ENCODE data around the gene TRIM56. TPM values are rescaled to one million over a fixed set of nuclear protein-coding genes. Genes with fewer than 3 reads are reported as not detected.
"Not testable (repeated sequence)": the region's sequence is repeated elsewhere in the genome, so short reads cannot be mapped to it uniquely, and the experiment has no call there.

The TRIM56 gene
- total RNA-seq, 1 experiment from 2014 or later = 44.5 TPM

GRCh38 chr7:101104193-101104713, 19.0 kb downstream of the TRIM56 start:
- TF ChIP-seq CTCF (IDR thresholded peaks at IDR 0.05; ENCODE audit: unreplicated experiment) = no peak
- intact Hi-C loops (cut with micrococcal nuclease; ENCODE audit: unreplicated experiment) = no loop called here
- no peaks in the 10 kb centered on the region for H3K9me3 Mint-ChIP-seq (ENCODE audit: low read depth, unreplicated experiment)
- no peaks in the 10 kb centered on the region for H3K27me3 Mint-ChIP-seq (ENCODE audit: unreplicated experiment)
- peaks cover 26% of the 10 kb centered on the region for H3K4me1 Mint-ChIP-seq (ENCODE audit: low read depth, unreplicated experiment)
- H3K27ac Mint-ChIP-seq (ENCODE audit: unreplicated experiment) = no peak overlapping the region
- H3K4me3 Mint-ChIP-seq (ENCODE audit: low read depth, unreplicated experiment) = no peak overlapping the region
- CTCF ChIA-PET = interaction anchor here (0.7 kb wide), 1 partner anchor 20 kb away, joined by 3 read pairs; no protein-coding TSS in a partner anchor
- no peak for DNase-seq
- BruUV-seq (replicated peaks) = no TSS peak
- peaks cover 6% of the 10 kb centered on the region for H3K36me3 Mint-ChIP-seq (ENCODE audit: insufficient read depth, unreplicated experiment)

- Mint-ChIP-seq H3K36me3 (ENCODE audit: insufficient read depth, unreplicated experiment) (peaks cover 4% of the 10 kb centered on the region), H3K27ac (ENCODE audit: unreplicated experiment) (no peak overlapping the region), H3K9me3 (ENCODE audit: low read depth, unreplicated experiment) (no peaks in the 10 kb centered on the region), H3K27me3 (ENCODE audit: unreplicated experiment) (no peaks in the 10 kb centered on the region), H3K4me3 (ENCODE audit: low read depth, unreplicated experiment) (no peak overlapping the region), H3K4me1 (ENCODE audit: low read depth, unreplicated experiment) (peaks cover 25% of the 10 kb centered on the region)
- no peak for TF ChIP-seq CTCF (IDR thresholded peaks at IDR 0.05; ENCODE audit: unreplicated experiment)
- no TSS peak for BruUV-seq (replicated peaks)
- CTCF ChIA-PET = interaction anchor here (0.7 kb wide), 1 partner anchor 19 kb away, joined by 3 read pairs; no protein-coding TSS in a partner anchor
- intact Hi-C loops (cut with micrococcal nuclease; ENCODE audit: unreplicated experiment) = no loop called here
- no peak for DNase-seq
Observed at GRCh38 chr7:101104799-101105198, 19.5 kb downstream of the TRIM56 start.

GRCh38 chr7:101105248-101105647, 20.0 kb downstream of the TRIM56 start:
- H3K27me3 Mint-ChIP-seq (ENCODE audit: unreplicated experiment); DNase-seq; H3K9me3 Mint-ChIP-seq (ENCODE audit: low read depth, unreplicated experiment); CTCF ChIA-PET; intact Hi-C loops (cut with micrococcal nuclease; ENCODE audit: unreplicated experiment); H3K36me3 Mint-ChIP-seq (ENCODE audit: insufficient read depth, unreplicated experiment); H3K27ac Mint-ChIP-seq (ENCODE audit: unreplicated experiment); H3K4me3 Mint-ChIP-seq (ENCODE audit: low read depth, unreplicated experiment); BruUV-seq (replicated peaks): not testable (repeated sequence)
- peaks cover 21% of the 10 kb centered on the region for H3K4me1 Mint-ChIP-seq (ENCODE audit: low read depth, unreplicated experiment)

- Mint-ChIP-seq H3K9me3 (ENCODE audit: low read depth, unreplicated experiment) (no peaks in the 10 kb centered on the region), H3K27me3 (ENCODE audit: unreplicated experiment) (no peaks in the 10 kb centered on the region), H3K27ac (ENCODE audit: unreplicated experiment) (no peak overlapping the region), H3K36me3 (ENCODE audit: insufficient read depth, unreplicated experiment) (no peaks in the 10 kb centered on the region), H3K4me3 (ENCODE audit: low read depth, unreplicated experiment) (no peak overlapping the region), H3K4me1 (ENCODE audit: low read depth, unreplicated experiment) (peaks cover 12% of the 10 kb centered on the region)
- TF ChIP-seq CTCF (IDR thresholded peaks at IDR 0.05; ENCODE audit: unreplicated experiment) = no peak
- CTCF ChIA-PET = no interaction called here
- DNase-seq = no peak
- no TSS peak for BruUV-seq (replicated peaks)
- intact Hi-C loops (cut with micrococcal nuclease; ENCODE audit: unreplicated experiment) = no loop called here
Observed at GRCh38 chr7:101106386-101106785, 21.1 kb downstream of the TRIM56 start.

GRCh38 chr7:101108330-101108857, 23.1 kb downstream of the TRIM56 start:
- no TSS peak for BruUV-seq (replicated peaks)
- H3K4me3 Mint-ChIP-seq (ENCODE audit: low read depth, unreplicated experiment) = no peak overlapping the region
- no peak for TF ChIP-seq CTCF (IDR thresholded peaks at IDR 0.05; ENCODE audit: unreplicated experiment)
- DNase-seq = no peak
- no peak overlapping the region for H3K27ac Mint-ChIP-seq (ENCODE audit: unreplicated experiment)
- H3K27me3 Mint-ChIP-seq (ENCODE audit: unreplicated experiment) = no peaks in the 10 kb centered on the region
- H3K36me3 Mint-ChIP-seq (ENCODE audit: insufficient read depth, unreplicated experiment) = no peaks in the 10 kb centered on the region
- CTCF ChIA-PET = no interaction called here
- H3K9me3 Mint-ChIP-seq (ENCODE audit: low read depth, unreplicated experiment) = no peaks in the 10 kb centered on the region
- peaks cover 12% of the 10 kb centered on the region for H3K4me1 Mint-ChIP-seq (ENCODE audit: low read depth, unreplicated experiment)
- intact Hi-C loops (cut with micrococcal nuclease; ENCODE audit: unreplicated experiment) = no loop called here
